WI38 (cell line): ENCODE results near the gene OPN1MW.
A peak's percentile ranks its signal among the peaks of the same experiment; 100 is the strongest.
"Not testable (repeated sequence)": the region's sequence is repeated elsewhere in the genome, so short reads cannot be mapped to it uniquely, and the experiment has no call there.

Source experiments
- H3K4me3 ChIP-seq: 2 replicates; pipeline ENCODE4 v1.5.1; 2011; ENCODE audit warnings: low read depth, mild to moderate bottlenecking, control low read depth, low read length
- CTCF ChIP-seq: IDR thresholded peaks from 2 replicates; pipeline ENCODE4 v1.5.1; 2012; ENCODE audit warnings: low read depth, mild to moderate bottlenecking, control low read depth, low read length

The OPN1MW gene

GRCh38 chrX:154182296-154182695 is at the start of gene OPN1MW:
TSS of gene OPN1MW (plus strand) at chrX:154182596. CDS start at chrX:154182678, 82 bp downstream.
- H3K4me3 ChIP-seq, result not testable (repeated sequence)

- no peak for TF ChIP-seq CTCF
- H3K4me3 ChIP-seq, result no peak overlapping the region
Observed at GRCh38 chrX:154135458-154136229, 46.8 kb upstream of the OPN1MW start.

- peak; percentile 56 for TF ChIP-seq CTCF
- H3K4me3 ChIP-seq, result no peak overlapping the region
Observed at GRCh38 chrX:154136627-154137161, 45.7 kb upstream of the OPN1MW start.

GRCh38 chrX:154138857-154139256 is 43.5 kb upstream of the OPN1MW start:
- no peak overlapping the region for H3K4me3 ChIP-seq
- no peak for TF ChIP-seq CTCF

GRCh38 chrX:154140206-154140605 is 42.2 kb upstream of the OPN1MW start:
- H3K4me3 ChIP-seq, result no peak overlapping the region
- no peak for TF ChIP-seq CTCF

GRCh38 chrX:154140742-154141141 is 41.7 kb upstream of the OPN1MW start:
- H3K4me3 ChIP-seq, result no peak overlapping the region
- TF ChIP-seq CTCF, result no peak

- H3K4me3 ChIP-seq, result no peak overlapping the region
- no peak for TF ChIP-seq CTCF
Observed at GRCh38 chrX:154142386-154142785, 40.0 kb upstream of the OPN1MW start.
